CD4-positive, alpha-beta T cell (primary cell): ENCODE results near the gene RNF123. TPM values are rescaled to one million over a fixed set of nuclear protein-coding genes. Genes with fewer than 3 reads are reported as not detected.

Source experiments
- ATAC-seq: fragments of 200-7000 bp; cut with Tn5 transposase; one replicate; pipeline ENCODE4 v1.10.0; 2022; ENCODE audit warnings: mild to moderate bottlenecking; ENCODE audit not compliant: poor library complexity
- CTCF ChIA-PET: fragments of 350-600 bp; sonication (Branson Sonifier 250); formaldehyde crosslinking; loops from one replicate; lab custom pipeline; 2021; ENCODE audit warnings: antibody characterized with exemption, inconsistent platforms; lab: Charles Lee
- POLR2A ChIA-PET: fragments of 350-600 bp; sonication (Branson Sonifier 250); formaldehyde crosslinking; loops from one replicate; lab custom pipeline; 2021; ENCODE audit warnings: antibody characterized with exemption, inconsistent platforms; lab: Charles Lee
- DNase-seq, 14 experiments: peaks; one replicate each; pipeline ENCODE4 v3.0.0-alpha.2; 2013 to 2020; ENCODE audit warnings: mixed read lengths in 2 of 14
- H3K27ac ChIP-seq, 2 donors: one replicate each; pipeline versions ENCODE4 v1.5.1 to v1.7.0; 2013; ENCODE audit warnings: low read length in 2 of 2, low read depth in 1 of 2, mild to moderate bottlenecking in 1 of 2
- H3K27me3 ChIP-seq, 2 experiments: 1 replicate in 1 of 2; 2 replicates in 1 of 2; pipeline versions ENCODE4 v1.6.1 to v1.7.0; 2013; ENCODE audit warnings: low read length in 2 of 2, control low read depth in 1 of 2, mild to moderate bottlenecking in 1 of 2, moderate library complexity in 1 of 2; ENCODE audit not compliant: insufficient read depth in 2 of 2, control insufficient read depth in 1 of 2
- H3K36me3 ChIP-seq: one replicate; pipeline ENCODE4 v1.6.1; 2013; ENCODE audit warnings: low read length, control low read depth; ENCODE audit not compliant: insufficient read depth
- H3K4me1 ChIP-seq: one replicate; pipeline ENCODE4 v1.6.1; 2013; ENCODE audit warnings: low read length, control low read depth; ENCODE audit not compliant: insufficient read depth
- H3K4me3 ChIP-seq: one replicate; pipeline ENCODE4 v1.5.1; 2013; ENCODE audit warnings: mild to moderate bottlenecking, low read length, moderate library complexity
- H3K9me3 ChIP-seq, 2 experiments: 1 replicate in 1 of 2; 2 replicates in 1 of 2; pipeline versions ENCODE4 v1.6.1 to v1.7.0; 2013; ENCODE audit warnings: low read length in 2 of 2, mild to moderate bottlenecking in 2 of 2, control low read depth in 1 of 2, moderate library complexity in 1 of 2; ENCODE audit not compliant: control insufficient read depth in 1 of 2, insufficient read depth in 1 of 2
- H3K27ac Mint-ChIP-seq: one replicate; pipeline ENCODE4 v1.8.0; 2020; ENCODE audit warnings: mixed read lengths
- H3K27me3 Mint-ChIP-seq: one replicate; pipeline ENCODE4 v1.8.0; 2021; ENCODE audit warnings: mixed read lengths
- H3K36me3 Mint-ChIP-seq: one replicate; pipeline ENCODE4 v1.8.0; 2021; ENCODE audit warnings: low read depth, mixed read lengths
- H3K4me1 Mint-ChIP-seq: one replicate; pipeline ENCODE4 v1.8.0; 2021; ENCODE audit warnings: low read depth, mixed read lengths
- H3K4me3 Mint-ChIP-seq: one replicate; pipeline ENCODE4 v1.8.0; 2020; ENCODE audit warnings: mild to moderate bottlenecking, mixed read lengths
- H3K9me3 Mint-ChIP-seq: one replicate; pipeline ENCODE4 v1.8.0; 2020; ENCODE audit warnings: mixed read lengths
- CTCF ChIP-seq: fragments of 200-600 bp; IDR thresholded peaks from one replicate; pipeline ENCODE4 v1.8.0; 2022; ENCODE audit warnings: antibody characterized with exemption, mild to moderate bottlenecking
- intact Hi-C, 2 experiments: fragments of 100-400 bp; cut with DNase I in 1 of 2; cut with micrococcal nuclease in 1 of 2; formaldehyde crosslinking; loops; one replicate each; pipeline versions ENCODE4 v1.15.1 to v1.9.0; 2023 to 2025; cut with DNase I, micrococcal nuclease
- total RNA-seq, 174 experiments: library from RNA in 2 of 174; stranded (reverse) in 2 of 174; gene quantifications; one replicate each; pipeline ENCODE4 v1.2.3 and lab custom pipeline; 2021 to 2026

The RNF123 gene
- total RNA-seq, 2 experiments from 2014 or later: 28.8 to 29.7 TPM

GRCh38 chr3:49759226-49759625, 69.9 kb downstream of the RNF123 start:
- intact Hi-C loops: no loop called here
- H3K27ac Mint-ChIP-seq: no peak overlapping the region
- peaks cover 27% of the 10 kb centered on the region for H3K36me3 Mint-ChIP-seq
- Histone ChIP-seq H3K4me1 (peaks cover 3% of the 10 kb centered on the region), H3K27ac (no peak overlapping the region), H3K36me3 (peaks cover 14% of the 10 kb centered on the region), H3K9me3 (no peaks in the 10 kb centered on the region), H3K27me3 (no peaks in the 10 kb centered on the region), H3K4me3 (no peak overlapping the region)
- ATAC-seq (no peak), DNase-seq (no peak)
- no peaks in the 10 kb centered on the region for H3K27me3 Mint-ChIP-seq
- TF ChIP-seq CTCF: no peak
- ChIA-PET CTCF (no interaction called here), POLR2A (interaction anchor here (0.8 kb wide), 1 partner anchor 27 kb away, joined by 3 read pairs; the partner anchor contains the start of gene IP6K1)
- peaks cover 40% of the 10 kb centered on the region for H3K4me1 Mint-ChIP-seq
- H3K9me3 Mint-ChIP-seq: no peaks in the 10 kb centered on the region
- no peak overlapping the region for H3K4me3 Mint-ChIP-seq

GRCh38 chr3:49761661-49762060, 72.3 kb downstream of the RNF123 start:
- no peak overlapping the region for H3K27ac Mint-ChIP-seq
- no peak overlapping the region for H3K4me3 ChIP-seq
- DNase-seq: no peak
- intact Hi-C loops: no loop called here
- no peaks in the 10 kb centered on the region for H3K27me3 Mint-ChIP-seq
- H3K9me3 ChIP-seq: no peaks in the 10 kb centered on the region
- no peak overlapping the region for H3K27ac ChIP-seq
- H3K36me3 ChIP-seq: peaks cover 14% of the 10 kb centered on the region
- peaks cover 33% of the 10 kb centered on the region for H3K36me3 Mint-ChIP-seq
- H3K9me3 Mint-ChIP-seq: no peaks in the 10 kb centered on the region
- ATAC-seq: no peak
- CTCF ChIA-PET: no interaction called here
- peaks cover 29% of the 10 kb centered on the region for H3K4me1 Mint-ChIP-seq
- H3K4me3 Mint-ChIP-seq: no peak overlapping the region
- no peaks in the 10 kb centered on the region for H3K27me3 ChIP-seq
- TF ChIP-seq CTCF: no peak
- POLR2A ChIA-PET: no interaction called here
- H3K4me1 ChIP-seq: peaks cover 3% of the 10 kb centered on the region

GRCh38 chr3:49763981-49764380, 74.6 kb downstream of the RNF123 start:
- no peak overlapping the region for H3K27ac Mint-ChIP-seq
- peaks cover 26% of the 10 kb centered on the region for H3K36me3 Mint-ChIP-seq
- ATAC-seq (no peak), DNase-seq (no peak)
- ChIA-PET POLR2A (no interaction called here), CTCF (no interaction called here)
- no peaks in the 10 kb centered on the region for H3K9me3 Mint-ChIP-seq
- Histone ChIP-seq H3K36me3 (peaks cover 18% of the 10 kb centered on the region), H3K27ac (no peak overlapping the region), H3K4me3 (no peak overlapping the region), H3K4me1 (peaks cover 3% of the 10 kb centered on the region), H3K9me3 (no peaks in the 10 kb centered on the region), H3K27me3 (no peaks in the 10 kb centered on the region)
- intact Hi-C loops: no loop called here
- no peak overlapping the region for H3K4me3 Mint-ChIP-seq
- H3K4me1 Mint-ChIP-seq: peaks cover 21% of the 10 kb centered on the region
- H3K27me3 Mint-ChIP-seq: no peaks in the 10 kb centered on the region
- no peak for TF ChIP-seq CTCF
